Neural cell (in vitro differentiated cells): ENCODE results near the gene RABL6. TPM values are rescaled to one million over a fixed set of nuclear protein-coding genes. Genes with fewer than 3 reads are reported as not detected.

Source experiments
- H2AFZ ChIP-seq: fragments of 200-600, 300-800 bp; sonication (generic), shearing (Covaris generic); 2 replicates; pipeline ENCODE4 v1.6.0; 2014; ENCODE audit warnings: low read depth, mild to moderate bottlenecking, antibody characterized with exemption, low read length, moderate library complexity
- H3F3A ChIP-seq: fragments of 200-600 bp; shearing (Covaris generic); 2 replicates; pipeline ENCODE4 v1.6.1; 2016; ENCODE audit warnings: mild to moderate bottlenecking, moderate library complexity, mixed read lengths, antibody characterized with exemption, low read length; ENCODE audit not compliant: insufficient read depth, poor library complexity, severe bottlenecking
- H3K27ac ChIP-seq: fragments of 200-600, 300-800 bp; sonication (generic), shearing (Covaris generic); 2 replicates; pipeline ENCODE4 v1.5.1; 2014; ENCODE audit warnings: mild to moderate bottlenecking, low read length, moderate library complexity
- H3K27me3 ChIP-seq: fragments of 300-800, 200-600 bp; sonication (generic), shearing (Covaris generic); 2 replicates; pipeline ENCODE4 v1.6.0; 2014; ENCODE audit warnings: mild to moderate bottlenecking, low read depth, low read length, moderate library complexity; ENCODE audit not compliant: insufficient read depth
- H3K36me3 ChIP-seq: fragments of 300-800, 200-600 bp; sonication (generic), shearing (Covaris generic); 2 replicates; pipeline ENCODE4 v1.5.1; 2014; ENCODE audit warnings: mild to moderate bottlenecking, antibody characterized with exemption, low read length, moderate library complexity; ENCODE audit not compliant: insufficient read depth
- H3K4me2 ChIP-seq: fragments of 300-800, 200-600 bp; sonication (generic), shearing (Covaris generic); 2 replicates; pipeline ENCODE4 v1.6.0; 2014; ENCODE audit warnings: mild to moderate bottlenecking, low read length
- H3K4me3 ChIP-seq: fragments of 300-800, 200-600 bp; sonication (generic), shearing (Covaris generic); 2 replicates; pipeline ENCODE4 v1.5.1; 2014; ENCODE audit warnings: mild to moderate bottlenecking, low read length, moderate library complexity
- H3K79me2 ChIP-seq: fragments of 200-600 bp; shearing (Covaris generic); replicated peaks from 2 replicates; pipeline ENCODE4 v1.6.0; 2014; ENCODE audit warnings: mild to moderate bottlenecking, low read length, moderate library complexity; ENCODE audit not compliant: insufficient read depth
- H3K9ac ChIP-seq: fragments of 300-800, 200-600 bp; sonication (generic), shearing (Covaris generic); 2 replicates; pipeline ENCODE4 v1.6.1; 2016; ENCODE audit warnings: mild to moderate bottlenecking, low read length, mixed read lengths
- H3K9me2 ChIP-seq: fragments of 200-600 bp; shearing (Covaris generic); 2 replicates; pipeline ENCODE4 v1.6.1; 2016; ENCODE audit warnings: mild to moderate bottlenecking, low read length, mixed read lengths; ENCODE audit not compliant: insufficient read depth
- H3K9me3 ChIP-seq: fragments of 200-600, 300-800 bp; sonication (generic), shearing (Covaris generic); 2 replicates; pipeline ENCODE4 v1.6.1; 2016; ENCODE audit warnings: mild to moderate bottlenecking, mixed run types, low read length, moderate library complexity, mixed read lengths
- H4K20me1 ChIP-seq: fragments of 200-600 bp; shearing (Covaris generic); 2 replicates; pipeline ENCODE4 v1.6.1; 2016; ENCODE audit warnings: mild to moderate bottlenecking, mixed run types; ENCODE audit not compliant: insufficient read depth
- EP300 ChIP-seq: fragments of 450-650 bp; conservative IDR thresholded peaks from 2 replicates; pipeline ENCODE4 v1.6.1; 2014; ENCODE audit warnings: antibody characterized with exemption, mild to moderate bottlenecking, moderate library complexity; ENCODE audit not compliant: poor library complexity, severe bottlenecking
- EZH2 ChIP-seq: fragments of 200-600, 300-800 bp; shearing (Covaris generic), sonication (generic); IDR thresholded peaks from 2 replicates; pipeline ENCODE4 v1.6.1; 2014; ENCODE audit warnings: antibody characterized with exemption, low read length, borderline replicate concordance, mild to moderate bottlenecking; ENCODE audit not compliant: insufficient read depth, poor library complexity, severe bottlenecking
- MXI1 ChIP-seq: fragments of 450-650 bp; conservative IDR thresholded peaks from 2 replicates; pipeline ENCODE4 v1.6.1; 2014; ENCODE audit warnings: antibody characterized with exemption, mild to moderate bottlenecking; ENCODE audit not compliant: poor library complexity, severe bottlenecking
- POLR2AphosphoS5 ChIP-seq: IDR thresholded peaks from 2 replicates; pipeline ENCODE4 v1.6.1; 2012
- RAD21 ChIP-seq: fragments of 450-650 bp; conservative IDR thresholded peaks from 2 replicates; pipeline ENCODE4 v1.6.1; 2014; ENCODE audit warnings: antibody characterized with exemption, mild to moderate bottlenecking, moderate library complexity
- SMC3 ChIP-seq: fragments of 450-650 bp; conservative IDR thresholded peaks from 2 replicates; pipeline ENCODE4 v1.6.1; 2014; ENCODE audit warnings: antibody characterized with exemption, mild to moderate bottlenecking, moderate library complexity; ENCODE audit not compliant: poor library complexity
- TAF1 ChIP-seq: IDR thresholded peaks from 2 replicates; pipeline ENCODE4 v1.6.1; 2012; ENCODE audit warnings: low read depth
- polyA plus RNA-seq: library from polyadenylated mRNA; depleted of rRNA; stranded (reverse); fragments of >200 nt; gene quantifications from 2 replicates; pipeline ENCODE4 v1.2.3, GENCODE V29; 2014
- TF ChIP-seq, protein P1 (sequence below): IDR thresholded peaks from 2 replicates; pipeline ENCODE4 v1.6.1; 2012; ENCODE audit warnings: borderline replicate concordance
- TF ChIP-seq, protein P2 (sequence below): fragments of 450-650 bp; IDR thresholded peaks from 2 replicates; pipeline ENCODE4 v1.5.1; 2014; ENCODE audit warnings: antibody characterized with exemption, mild to moderate bottlenecking, moderate library complexity; ENCODE audit not compliant: poor library complexity, severe bottlenecking

Gene RABL6
- polyA plus RNA-seq, 1 donor from 2014 or later, result 46.4 TPM

- H3K9me2 ChIP-seq, result no peaks in the 10 kb centered on the region
- H3K36me3 ChIP-seq, result peaks cover 7% of the 10 kb centered on the region
- TF ChIP-seq MXI1, result no peak
- no peak for TF ChIP-seq EZH2
- TF ChIP-seq RAD21, result no peak
- no peak for TF ChIP-seq POLR2AphosphoS5
- TF ChIP-seq EP300, result no peak
- TF ChIP-seq, protein P1, sequence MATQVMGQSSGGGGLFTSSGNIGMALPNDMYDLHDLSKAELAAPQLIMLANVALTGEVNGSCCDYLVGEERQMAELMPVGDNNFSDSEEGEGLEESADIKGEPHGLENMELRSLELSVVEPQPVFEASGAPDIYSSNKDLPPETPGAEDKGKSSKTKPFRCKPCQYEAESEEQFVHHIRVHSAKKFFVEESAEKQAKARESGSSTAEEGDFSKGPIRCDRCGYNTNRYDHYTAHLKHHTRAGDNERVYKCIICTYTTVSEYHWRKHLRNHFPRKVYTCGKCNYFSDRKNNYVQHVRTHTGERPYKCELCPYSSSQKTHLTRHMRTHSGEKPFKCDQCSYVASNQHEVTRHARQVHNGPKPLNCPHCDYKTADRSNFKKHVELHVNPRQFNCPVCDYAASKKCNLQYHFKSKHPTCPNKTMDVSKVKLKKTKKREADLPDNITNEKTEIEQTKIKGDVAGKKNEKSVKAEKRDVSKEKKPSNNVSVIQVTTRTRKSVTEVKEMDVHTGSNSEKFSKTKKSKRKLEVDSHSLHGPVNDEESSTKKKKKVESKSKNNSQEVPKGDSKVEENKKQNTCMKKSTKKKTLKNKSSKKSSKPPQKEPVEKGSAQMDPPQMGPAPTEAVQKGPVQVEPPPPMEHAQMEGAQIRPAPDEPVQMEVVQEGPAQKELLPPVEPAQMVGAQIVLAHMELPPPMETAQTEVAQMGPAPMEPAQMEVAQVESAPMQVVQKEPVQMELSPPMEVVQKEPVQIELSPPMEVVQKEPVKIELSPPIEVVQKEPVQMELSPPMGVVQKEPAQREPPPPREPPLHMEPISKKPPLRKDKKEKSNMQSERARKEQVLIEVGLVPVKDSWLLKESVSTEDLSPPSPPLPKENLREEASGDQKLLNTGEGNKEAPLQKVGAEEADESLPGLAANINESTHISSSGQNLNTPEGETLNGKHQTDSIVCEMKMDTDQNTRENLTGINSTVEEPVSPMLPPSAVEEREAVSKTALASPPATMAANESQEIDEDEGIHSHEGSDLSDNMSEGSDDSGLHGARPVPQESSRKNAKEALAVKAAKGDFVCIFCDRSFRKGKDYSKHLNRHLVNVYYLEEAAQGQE, result no peak
- TF ChIP-seq, protein P2, sequence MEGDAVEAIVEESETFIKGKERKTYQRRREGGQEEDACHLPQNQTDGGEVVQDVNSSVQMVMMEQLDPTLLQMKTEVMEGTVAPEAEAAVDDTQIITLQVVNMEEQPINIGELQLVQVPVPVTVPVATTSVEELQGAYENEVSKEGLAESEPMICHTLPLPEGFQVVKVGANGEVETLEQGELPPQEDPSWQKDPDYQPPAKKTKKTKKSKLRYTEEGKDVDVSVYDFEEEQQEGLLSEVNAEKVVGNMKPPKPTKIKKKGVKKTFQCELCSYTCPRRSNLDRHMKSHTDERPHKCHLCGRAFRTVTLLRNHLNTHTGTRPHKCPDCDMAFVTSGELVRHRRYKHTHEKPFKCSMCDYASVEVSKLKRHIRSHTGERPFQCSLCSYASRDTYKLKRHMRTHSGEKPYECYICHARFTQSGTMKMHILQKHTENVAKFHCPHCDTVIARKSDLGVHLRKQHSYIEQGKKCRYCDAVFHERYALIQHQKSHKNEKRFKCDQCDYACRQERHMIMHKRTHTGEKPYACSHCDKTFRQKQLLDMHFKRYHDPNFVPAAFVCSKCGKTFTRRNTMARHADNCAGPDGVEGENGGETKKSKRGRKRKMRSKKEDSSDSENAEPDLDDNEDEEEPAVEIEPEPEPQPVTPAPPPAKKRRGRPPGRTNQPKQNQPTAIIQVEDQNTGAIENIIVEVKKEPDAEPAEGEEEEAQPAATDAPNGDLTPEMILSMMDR, result no peak
- TF ChIP-seq TAF1, result no peak
- no peak for TF ChIP-seq SMC3
These were observed 17.8 kb downstream of the RABL6 start for GRCh38 chr9:136825295-136826187.

GRCh38 chr9:136826188-136826541 is 18.4 kb downstream of the RABL6 start:
- no peak overlapping the region for H3K9ac ChIP-seq
- H4K20me1 ChIP-seq, result no peaks in the 10 kb centered on the region
- no peak overlapping the region for H3K4me3 ChIP-seq
- H3K9me2 ChIP-seq, result no peaks in the 10 kb centered on the region
- TF ChIP-seq SMC3 (no peak), EZH2 (no peak), MXI1 (no peak), TAF1 (no peak), EP300 (no peak), RAD21 (no peak), POLR2AphosphoS5 (no peak)
- TF ChIP-seq, protein P1, result no peak
- TF ChIP-seq, protein P2, result no peak
- H3K36me3 ChIP-seq, result peaks cover 7% of the 10 kb centered on the region
- H3K79me2 ChIP-seq, result no peaks in the 10 kb centered on the region
- H2AFZ ChIP-seq, result no peak overlapping the region
- no peaks in the 10 kb centered on the region for H3F3A ChIP-seq
- no peaks in the 10 kb centered on the region for H3K9me3 ChIP-seq
- no peak overlapping the region for H3K27ac ChIP-seq
- no peaks in the 10 kb centered on the region for H3K27me3 ChIP-seq
- H3K4me2 ChIP-seq, result no peak overlapping the region

More at GRCh38 chr9:136825295-136826187, 17.8 kb downstream of the RABL6 start:
- H4K20me1 ChIP-seq, result no peaks in the 10 kb centered on the region
- no peak overlapping the region for H3K27ac ChIP-seq
- H3K27me3 ChIP-seq, result no peaks in the 10 kb centered on the region
- no peak overlapping the region for H3K4me2 ChIP-seq
- H3F3A ChIP-seq, result no peaks in the 10 kb centered on the region
- no peaks in the 10 kb centered on the region for H3K79me2 ChIP-seq
- H3K9ac ChIP-seq, result no peak overlapping the region
- H3K4me3 ChIP-seq, result no peak overlapping the region
- H3K9me3 ChIP-seq, result no peaks in the 10 kb centered on the region
- no peak overlapping the region for H2AFZ ChIP-seq
